H1 (cell line): ENCODE data around the gene CLEC2D. TPM values are rescaled to one million over a fixed set of nuclear protein-coding genes. Genes with fewer than 3 reads are reported as not detected.

Experiments used
- CTCF ChIA-PET: fragments of 300-600 bp; sonication (Branson Sonifier 250); formaldehyde crosslinking; loops from one replicate; lab custom pipeline; 2021; ENCODE audit not compliant: partially characterized antibody; lab: Charles Lee
- POLR2A ChIA-PET: fragments of 300-600 bp; sonication (Branson Sonifier 250); formaldehyde crosslinking; loops from one replicate; lab custom pipeline; 2021; ENCODE audit warnings: inconsistent platforms; ENCODE audit not compliant: partially characterized antibody; lab: Charles Lee
- DNase-seq, 2 experiments: peaks; one replicate each; pipeline versions ENCODE4 v3.0.0 to v3.0.0-alpha.2; 2010 to 2022; ENCODE audit warnings: low spot score in 2 of 2, low read depth in 1 of 2, mixed read lengths in 1 of 2
- FAIRE-seq: peaks from 2 replicates; lab custom pipeline; 2011; peaks lifted over from hg19 to GRCh38; lab: Jason Lieb, UNC
- H2AFZ ChIP-seq: 2 replicates; pipeline ENCODE4 v1.8.1; 2012; ENCODE audit warnings: low read length, inconsistent platforms
- H2AK5ac ChIP-seq: 2 replicates; pipeline ENCODE4 v1.6.1; 2013; ENCODE audit warnings: low read depth, low read length
- H2BK120ac ChIP-seq: replicated peaks from 2 replicates; pipeline ENCODE3; 2013; ENCODE audit warnings: low read depth, low read length, inconsistent platforms
- H2BK12ac ChIP-seq: 2 replicates; pipeline ENCODE4 v1.6.1; 2013; ENCODE audit warnings: low read depth, low read length
- H2BK15ac ChIP-seq: 2 replicates; pipeline ENCODE4 v1.6.1; 2013; ENCODE audit warnings: low read length
- H2BK20ac ChIP-seq: 2 replicates; pipeline ENCODE4 v1.6.1; 2013; ENCODE audit warnings: low read length
- H2BK5ac ChIP-seq: 2 replicates; pipeline ENCODE4 v1.6.1; 2013; ENCODE audit warnings: low read depth, low read length
- H3K14ac ChIP-seq: 2 replicates; pipeline ENCODE4 v1.6.1; 2013; ENCODE audit warnings: inconsistent platforms; ENCODE audit not compliant: insufficient read length
- H3K18ac ChIP-seq: 2 replicates; pipeline ENCODE4 v1.6.1; 2013; ENCODE audit warnings: low read length; ENCODE audit errors: extremely low read depth
- H3K23ac ChIP-seq: 2 replicates; pipeline ENCODE4 v1.6.1; 2013; ENCODE audit warnings: inconsistent platforms; ENCODE audit not compliant: insufficient read length
- H3K23me2 ChIP-seq: 2 replicates; pipeline ENCODE4 v1.6.1; 2013; ENCODE audit warnings: low read depth, low read length
- H3K27ac ChIP-seq: 2 replicates; pipeline ENCODE4 v1.6.1; 2011; ENCODE audit warnings: low read depth, low read length, inconsistent platforms
- H3K27me3 ChIP-seq, 4 experiments: replicated peaks in 1 of 4; 1 replicate in 1 of 4; 2 replicates in 3 of 4; pipeline versions ENCODE4 v1.6.1 to v1.8.1; 2011 to 2013; ENCODE audit warnings: low read length in 3 of 4, mild to moderate bottlenecking in 3 of 4, inconsistent platforms in 2 of 4, mixed read lengths in 2 of 4, moderate library complexity in 1 of 4; ENCODE audit not compliant: control insufficient read depth in 3 of 4, insufficient read depth in 3 of 4; ENCODE audit errors: extremely low read depth in 1 of 4
- H3K36me3 ChIP-seq, 4 experiments: 2 replicates each; pipeline versions ENCODE4 v1.6.1 to v1.8.1; 2011 to 2013; ENCODE audit warnings: mild to moderate bottlenecking in 4 of 4, low read length in 3 of 4, moderate library complexity in 2 of 4, control low read depth in 1 of 4, inconsistent platforms in 1 of 4; ENCODE audit not compliant: insufficient read depth in 4 of 4, control insufficient read depth in 2 of 4
- H3K4ac ChIP-seq: replicated peaks from 2 replicates; pipeline ENCODE3; 2013; ENCODE audit warnings: low read length, low read depth, mixed read lengths, inconsistent platforms; ENCODE audit not compliant: insufficient read length
- H3K4me1 ChIP-seq, 4 experiments: replicated peaks in 1 of 4; 1 replicate in 1 of 4; 2 replicates in 3 of 4; pipeline versions ENCODE4 v1.6.1 to v1.8.1; 2011 to 2013; ENCODE audit warnings: low read length in 3 of 4, inconsistent platforms in 2 of 4, mixed read lengths in 1 of 4; ENCODE audit not compliant: insufficient read depth in 4 of 4, control insufficient read depth in 3 of 4
- H3K4me2 ChIP-seq, 2 experiments: 2 replicates each; pipeline versions ENCODE4 v1.6.1 to v1.8.1; 2011 to 2013; ENCODE audit warnings: low read depth in 2 of 2, low read length in 2 of 2, control low read depth in 1 of 2, inconsistent platforms in 1 of 2, mild to moderate bottlenecking in 1 of 2; ENCODE audit not compliant: insufficient read depth in 1 of 2
- H3K4me3 ChIP-seq, 4 experiments: fragments of 200-600, 300-600 bp in 1 of 4; sonication (generic), shearing (Covaris generic), sonication (Bioruptor Twin) in 1 of 4; 2 replicates each; pipeline versions ENCODE4 v1.5.1 to v1.8.1; 2011 to 2016; ENCODE audit warnings: low read length in 4 of 4, low read depth in 3 of 4, control low read depth in 2 of 4, inconsistent platforms in 2 of 4, mild to moderate bottlenecking in 2 of 4, mixed read lengths in 1 of 4, moderate library complexity in 1 of 4; ENCODE audit not compliant: insufficient read depth in 2 of 4; ENCODE audit errors: extremely low read depth in 1 of 4
- H3K56ac ChIP-seq: replicated peaks from 2 replicates; pipeline ENCODE3; 2013; ENCODE audit warnings: low read depth, mild to moderate bottlenecking, mixed read lengths, low read length, inconsistent platforms; ENCODE audit not compliant: insufficient read length
- H3K79me1 ChIP-seq: 2 replicates; pipeline ENCODE4 v1.6.1; 2013; ENCODE audit warnings: low read depth, low read length, control low read depth
- H3K79me2 ChIP-seq, 2 experiments: 2 replicates each; pipeline versions ENCODE4 v1.6.1 to v1.8.1; 2012 to 2013; ENCODE audit warnings: low read length in 2 of 2, mild to moderate bottlenecking in 2 of 2, inconsistent platforms in 1 of 2; ENCODE audit not compliant: insufficient read depth in 2 of 2, control insufficient read depth in 1 of 2
- H3K9ac ChIP-seq, 4 experiments: replicated peaks in 1 of 4; 1 replicate in 1 of 4; 2 replicates in 3 of 4; pipeline versions ENCODE4 v1.6.1 to v1.8.1; 2011 to 2013; ENCODE audit warnings: low read depth in 3 of 4, low read length in 3 of 4, control low read depth in 2 of 4, mild to moderate bottlenecking in 2 of 4, moderate library complexity in 2 of 4, inconsistent platforms in 1 of 4; ENCODE audit errors: extremely low read depth in 1 of 4
- H3K9me3 ChIP-seq, 2 experiments: 2 replicates each; pipeline versions ENCODE4 v1.6.1 to v1.8.1; 2012 to 2013; ENCODE audit warnings: mild to moderate bottlenecking in 2 of 2, moderate library complexity in 2 of 2, control low read depth in 1 of 2, inconsistent platforms in 1 of 2, low read depth in 1 of 2, low read length in 1 of 2, mixed read lengths in 1 of 2; ENCODE audit not compliant: insufficient read depth in 2 of 2
- H4K20me1 ChIP-seq, 2 experiments: replicated peaks in 1 of 2; 2 replicates each; pipeline versions ENCODE3 to v1.8.1; 2011 to 2013; ENCODE audit warnings: inconsistent platforms in 2 of 2, low read length in 2 of 2, mild to moderate bottlenecking in 1 of 2; ENCODE audit not compliant: insufficient read depth in 2 of 2, control insufficient read depth in 1 of 2
- H4K5ac ChIP-seq: 2 replicates; pipeline ENCODE4 v1.6.1; 2013; ENCODE audit warnings: low read length, low read depth, mixed read lengths, inconsistent platforms; ENCODE audit not compliant: insufficient read length
- H4K8ac ChIP-seq: 2 replicates; pipeline ENCODE4 v1.8.0; 2013; ENCODE audit warnings: mild to moderate bottlenecking, moderate library complexity, low read length, inconsistent platforms; ENCODE audit not compliant: insufficient read depth; ENCODE audit errors: extremely low read depth
- H4K91ac ChIP-seq: replicated peaks from 2 replicates; pipeline ENCODE3; 2013; ENCODE audit warnings: low read length, mixed read lengths, inconsistent platforms; ENCODE audit not compliant: insufficient read length
- BRCA1 ChIP-seq: IDR thresholded peaks from 2 replicates; pipeline ENCODE4 v1.6.1; 2012; ENCODE audit warnings: low read depth, low read length, improper control_type of control experiment
- CEBPB ChIP-seq: IDR thresholded peaks from 2 replicates; pipeline ENCODE4 v1.6.1; 2012; ENCODE audit warnings: low read depth, low read length
- CTCF ChIP-seq, 3 experiments: IDR thresholded peaks; 1 replicate in 2 of 3; 2 replicates in 1 of 3; pipeline versions ENCODE4 v1.5.1 to v1.6.1; 2011; ENCODE audit warnings: low read length in 3 of 3, mild to moderate bottlenecking in 3 of 3, inconsistent platforms in 2 of 3, low read depth in 1 of 3, moderate library complexity in 1 of 3; ENCODE audit not compliant: insufficient read depth in 1 of 3; ENCODE audit errors: control extremely low read depth in 1 of 3
- EP300 ChIP-seq, 2 experiments: IDR thresholded peaks; 1 replicate in 1 of 2; 2 replicates in 1 of 2; pipeline ENCODE4 v1.6.1; 2011 to 2012; ENCODE audit warnings: low read depth in 2 of 2, low read length in 2 of 2, mild to moderate bottlenecking in 2 of 2, borderline replicate concordance in 1 of 2, inconsistent platforms in 1 of 2, moderate library complexity in 1 of 2
- HDAC2 ChIP-seq, 2 experiments: fragments of 300-600 bp in 1 of 2; sonication (generic) in 1 of 2; IDR thresholded peaks; 2 replicates each; pipeline ENCODE4 v1.6.1; 2011 to 2012; ENCODE audit warnings: low read depth in 2 of 2, low read length in 2 of 2, mild to moderate bottlenecking in 2 of 2, moderate library complexity in 2 of 2, borderline replicate concordance in 1 of 2, inconsistent platforms in 1 of 2
- POLR2AphosphoS5 ChIP-seq: IDR thresholded peaks from 2 replicates; pipeline ENCODE4 v1.6.1; 2011; ENCODE audit warnings: low read depth, low read length
- POU5F1 ChIP-seq: IDR thresholded peaks from 2 replicates; pipeline ENCODE4 v1.6.1; 2011; ENCODE audit warnings: low read depth, mild to moderate bottlenecking, low read length, moderate library complexity
- RAD21 ChIP-seq, 2 experiments: IDR thresholded peaks in 1 of 2; conservative IDR thresholded peaks in 1 of 2; 2 replicates each; pipeline ENCODE4 v1.6.1; 2011; ENCODE audit warnings: low read depth in 2 of 2, low read length in 2 of 2, improper control_type of control experiment in 1 of 2, inconsistent platforms in 1 of 2, mild to moderate bottlenecking in 1 of 2, moderate library complexity in 1 of 2
- ZNF274 ChIP-seq: IDR thresholded peaks from 2 replicates; pipeline ENCODE4 v1.7.0; 2012; ENCODE audit warnings: low read length, borderline replicate concordance; ENCODE audit errors: extremely low read depth
- WGBS, 2 experiments: shearing (Covaris generic) in 1 of 2; methylation state at CpG; one replicate each; pipeline versions ENCODE4 v1.1.6 to v1.1.7; 2013 to 2015; ENCODE audit warnings: low lambda C conversion rate in 2 of 2, mixed read lengths in 2 of 2, inconsistent platforms in 1 of 2, low coverage in 1 of 2, missing lambda C conversion rate in 1 of 2; ENCODE audit not compliant: insufficient replicate concordance in 2 of 2, insufficient coverage in 1 of 2, insufficient read length in 1 of 2; ENCODE audit errors: extremely low coverage in 1 of 2, missing lambda C conversion rate in 1 of 2; 5-methylcytosine and 5-hydroxymethylcytosine counted together
- polyA plus RNA-seq, 7 experiments: library from polyadenylated mRNA; depleted of rRNA in 3 of 7; stranded (reverse) in 5 of 7; unstranded in 2 of 7; fragments of >200 nt in 5 of 7; fragments of 200-250 nt in 2 of 7; gene quantifications; 1 replicate in 5 of 7; 2 replicates in 1 of 7; 4 replicates in 1 of 7; pipeline versions ENCODE4 v1.2.1 to v1.2.3, GENCODE V29; 2011 to 2013; ENCODE audit warnings: missing spikeins in 2 of 7, mixed read lengths in 2 of 7
- total RNA-seq: library from RNA; stranded (reverse); fragmentation: NEBNext Ultra II Directional; extraction: Animal tissue kit (Norgen Biotek cat#: 25700); gene quantifications from 2 replicates; pipeline ENCODE4 v1.2.1, GENCODE V29; 2021

Gene CLEC2D
- total and polyA plus RNA-seq, 2 of the 8 experiments (the other 6 are each of a cell fraction or from before 2014, with no cell fraction given) = 4.2 to 6.2 TPM

DNA sequence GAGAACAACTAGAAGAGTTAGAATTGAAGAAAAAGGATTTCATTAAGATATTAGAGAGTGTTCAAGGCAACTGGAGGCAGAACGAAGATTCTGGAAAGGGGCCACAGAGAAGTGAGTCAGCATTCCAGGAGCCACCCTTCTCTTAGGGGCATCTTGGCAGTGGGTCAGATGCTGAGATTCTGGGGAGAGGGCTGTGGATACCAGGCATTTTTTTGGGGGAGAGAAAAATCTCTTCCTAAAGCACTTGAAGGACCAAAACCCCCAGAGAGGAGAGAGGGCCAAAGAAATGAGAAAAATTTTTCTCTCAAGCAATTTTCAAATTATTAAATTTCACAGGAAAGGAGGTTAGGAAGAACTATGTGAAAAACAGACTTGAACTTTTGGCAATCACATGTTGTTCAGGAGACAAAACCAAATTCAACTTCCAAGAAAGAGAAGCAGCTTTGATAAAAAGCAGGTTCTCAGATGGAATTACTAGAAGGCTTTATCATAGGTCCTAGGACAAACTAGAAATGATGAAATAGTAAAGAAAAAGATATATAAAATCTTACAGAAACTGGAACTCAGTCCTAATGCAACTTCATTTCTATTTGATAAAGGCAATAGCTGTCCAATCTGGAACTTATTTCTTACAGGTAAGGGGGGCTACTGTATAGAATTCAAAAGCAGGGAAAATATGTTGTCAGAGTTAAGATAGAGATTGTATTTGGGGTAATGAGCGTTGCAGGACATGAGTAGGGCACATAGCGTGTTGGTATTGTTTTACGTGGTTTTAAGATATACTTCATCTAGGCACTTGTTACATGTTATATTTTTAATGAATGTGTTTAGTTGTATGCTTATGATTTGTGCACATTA, 1.1 kb upstream of the CLEC2D start:
- H3K23me2 ChIP-seq = no peaks in the 10 kb centered on the region; the same call in 1 of the 2 replicates
- POLR2A ChIA-PET = no interaction called here
- no peak overlapping the region for H3K4me3 ChIP-seq
- H3K79me1 ChIP-seq = no peaks in the 10 kb centered on the region
- H3K4me1 ChIP-seq = no peaks in the 10 kb centered on the region
- no peak overlapping the region for H2AK5ac ChIP-seq
- H2BK20ac ChIP-seq = no peak overlapping the region
- H2BK5ac ChIP-seq = no peak overlapping the region
- no peak overlapping the region for H3K4ac ChIP-seq
- 95 to 100% methylated on average over 1 to 4 of the region's 4 CpGs for WGBS, 2 experiments
- no peaks in the 10 kb centered on the region for H3K79me2 ChIP-seq
- no peak overlapping the region for H3K27ac ChIP-seq
- H3K18ac ChIP-seq = no peak overlapping the region
- H3K56ac ChIP-seq = no peak overlapping the region
- H3K36me3 ChIP-seq = peaks cover 0 to 13% (median 6%) of the 10 kb centered on the region in 4 experiments; a peak in 4 of 8 replicates
- FAIRE-seq = no peak
- no peak overlapping the region for H4K91ac ChIP-seq
- no peak overlapping the region for H3K23ac ChIP-seq
- no peak for DNase-seq
- H4K8ac ChIP-seq = no peak overlapping the region
- no peak overlapping the region for H3K14ac ChIP-seq
- no peaks in the 10 kb centered on the region for H3K9me3 ChIP-seq
- no peaks in the 10 kb centered on the region for H3K27me3 ChIP-seq
- no peak overlapping the region for H2BK120ac ChIP-seq
- H4K20me1 ChIP-seq = no peaks in the 10 kb centered on the region
- no peak overlapping the region for H3K4me2 ChIP-seq
- no peak overlapping the region for H3K9ac ChIP-seq
- no peak overlapping the region for H4K5ac ChIP-seq
- no peak overlapping the region for H2AFZ ChIP-seq
- CTCF ChIA-PET = interaction anchor here (0.7 to 1.6 kb wide), 4 partner anchors 8 to 40 kb away, joined by 3 to 6 read pairs (median 4); no protein-coding TSS in a partner anchor
- H2BK12ac ChIP-seq = no peak overlapping the region
- no peak overlapping the region for H2BK15ac ChIP-seq
- no peak for TF ChIP-seq ZNF274
- no peak for TF ChIP-seq CEBPB
- no peak for TF ChIP-seq BRCA1
- no peak for TF ChIP-seq RAD21 (IDR thresholded peaks at IDR 0.05 in 1 of 2, conservative IDR thresholded peaks at IDR 0.05 in 1 of 2; ENCODE audit: low read depth in 2 of 2, low read length in 2 of 2)
- TF ChIP-seq EP300 (IDR thresholded peaks at IDR 0.05; ENCODE audit: borderline replicate concordance in 1 of 2, low read depth in 2 of 2, low read length in 2 of 2) = no peak
- no peak for TF ChIP-seq POLR2AphosphoS5
- no peak for TF ChIP-seq HDAC2 (IDR thresholded peaks at IDR 0.05; ENCODE audit: borderline replicate concordance in 1 of 2, low read depth in 2 of 2, low read length in 2 of 2)
- TF ChIP-seq CTCF (IDR thresholded peaks at IDR 0.05; ENCODE audit: control extremely low read depth in 1 of 3, insufficient read depth in 1 of 3, low read depth in 1 of 3, low read length in 3 of 3) = no peak
- no peak for TF ChIP-seq POU5F1
